OCI-LY7 (cell line): Measurements from ENCODE around the gene GPRIN2. TPM values are rescaled to one million over a fixed set of nuclear protein-coding genes. Genes with fewer than 3 reads are reported as not detected.
"Not testable (repeated sequence)": the region's sequence is repeated elsewhere in the genome, so short reads cannot be mapped to it uniquely, and the experiment has no call there.

Experiments used
- Bru-seq: library from RNA; stranded (reverse); fragments of 400-500 nt; gene quantifications from one replicate; lab custom pipeline; 2021; lab: Mats Ljungman, UMichigan
- BruChase-seq, 2 experiments: library from RNA; stranded (reverse); fragments of 400-500 nt; gene quantifications; one replicate each; lab custom pipeline; 2021; lab: Mats Ljungman, UMichigan
- BruUV-seq: library from RNA; stranded (reverse); fragments of 400-500 nt; replicated peaks from 2 replicates; lab custom pipeline; 2021; lab: Mats Ljungman, UMichigan
- CTCF ChIA-PET: fragments of 300-600 bp; sonication (Branson Sonifier 250); formaldehyde crosslinking; loops from one replicate; lab custom pipeline; 2022; ENCODE audit warnings: antibody characterized with exemption; ENCODE audit not compliant: unreplicated experiment; lab: Charles Lee
- POLR2A ChIA-PET: fragments of 300-600 bp; sonication (Branson Sonifier 250); formaldehyde crosslinking; loops from one replicate; lab custom pipeline; 2022; ENCODE audit warnings: antibody characterized with exemption; lab: Charles Lee
- DNase-seq: peaks from one replicate; pipeline ENCODE4 v3.0.0-alpha.2; 2015; ENCODE audit warnings: low spot score
- H2AFZ ChIP-seq: fragments of 200-600 bp; sonication (generic), shearing (Covaris generic); 2 replicates; pipeline ENCODE4 v1.6.1; 2014; ENCODE audit warnings: mild to moderate bottlenecking, antibody characterized with exemption, low read length, moderate library complexity
- H3K27ac ChIP-seq: fragments of 200-600 bp; sonication (generic); 2 replicates; pipeline ENCODE4 v1.5.1; 2014; ENCODE audit warnings: mixed run types, low read depth, mild to moderate bottlenecking, moderate library complexity, low read length, inconsistent platforms; ENCODE audit not compliant: poor library complexity, severe bottlenecking
- H3K36me3 ChIP-seq: fragments of 200-600 bp; sonication (generic); 2 replicates; pipeline ENCODE4 v1.6.1; 2014; ENCODE audit warnings: mild to moderate bottlenecking, antibody characterized with exemption, low read length, moderate library complexity, mixed read lengths; ENCODE audit not compliant: insufficient read depth
- H3K4me1 ChIP-seq: fragments of 200-600 bp; sonication (generic); 2 replicates; pipeline ENCODE4 v1.5.1; 2014; ENCODE audit warnings: mild to moderate bottlenecking, low read length; ENCODE audit not compliant: insufficient read depth, poor library complexity, severe bottlenecking
- H3K4me2 ChIP-seq: fragments of 200-600 bp; sonication (generic); 2 replicates; pipeline ENCODE4 v1.6.1; 2014; ENCODE audit warnings: mild to moderate bottlenecking, low read length
- H3K4me3 ChIP-seq: fragments of 200-600 bp; sonication (generic); 2 replicates; pipeline ENCODE4 v1.5.1; 2014; ENCODE audit warnings: mild to moderate bottlenecking, low read depth, low read length; ENCODE audit not compliant: poor library complexity, severe bottlenecking
- H3K79me2 ChIP-seq: fragments of 200-600 bp; sonication (generic); 2 replicates; pipeline ENCODE4 v1.6.1; 2016; ENCODE audit warnings: low read depth, mild to moderate bottlenecking, low read length, moderate library complexity, mixed read lengths; ENCODE audit not compliant: insufficient read depth
- H3K9me2 ChIP-seq: fragments of 200-600 bp; sonication (generic); 2 replicates; pipeline ENCODE4 v1.6.1; 2016; ENCODE audit warnings: mild to moderate bottlenecking, low read length, mixed read lengths; ENCODE audit not compliant: insufficient read depth
- H3K9me3 ChIP-seq: fragments of 200-600 bp; sonication (generic); 2 replicates; pipeline ENCODE4 v1.6.1; 2014; ENCODE audit warnings: mild to moderate bottlenecking, mixed run types, low read length, mixed read lengths
- H4K20me1 ChIP-seq: fragments of 200-600 bp; sonication (generic); 2 replicates; pipeline ENCODE4 v1.6.1; 2014; ENCODE audit warnings: mild to moderate bottlenecking, antibody characterized with exemption, low read length, moderate library complexity, mixed read lengths; ENCODE audit not compliant: insufficient read depth
- CTCF ChIP-seq: fragments of 200-600 bp; sonication (generic); conservative IDR thresholded peaks from 2 replicates; pipeline ENCODE4 v1.5.1; 2014; ENCODE audit warnings: mild to moderate bottlenecking, antibody characterized with exemption, low read length, moderate library complexity, mixed read lengths
- EZH2phosphoT487 ChIP-seq: fragments of 200-600 bp; sonication (generic); IDR thresholded peaks from 2 replicates; pipeline ENCODE4 v1.6.1; 2018; ENCODE audit warnings: low read depth, borderline replicate concordance, mild to moderate bottlenecking, mixed run types, antibody characterized with exemption, low read length, moderate library complexity, mixed read lengths
- intact Hi-C: fragments of 100-400 bp; cut with micrococcal nuclease; formaldehyde crosslinking; loops from one replicate; pipeline ENCODE4 v1.10.0; 2022; ENCODE audit not compliant: unreplicated experiment
- long read RNA-seq: library from polyadenylated mRNA; stranded (forward); transcript quantifications from one replicate; pipeline ENCODE4 v2.0.0, GENCODE V29; 2022
- total RNA-seq, 2 experiments: library from RNA; depleted of rRNA in 1 of 2; stranded (reverse); fragments of >200 nt in 1 of 2; shearing (Covaris generic) in 1 of 2; gene quantifications; 2 replicates each; pipeline ENCODE4 v1.2.3, GENCODE V29; 2014 to 2022

The GPRIN2 gene
- total RNA-seq (2014; rRNA removed; shearing (Covaris generic)) (not detected in 2 replicates), total RNA-seq (2022) (not detected in 2 replicates), Bru-seq, nascent RNA (not detected), BruChase-seq, experiment 1, labeled RNA remaining after a 6-hour chase (not detected), BruChase-seq, experiment 2, labeled RNA remaining after a 2-hour chase (not detected)
- long read RNA-seq = 0 reads

GRCh38 chr10:46556515-46557318 lies at the start of gene GPRIN2:
Gene GPRIN2 (minus strand): TSS chr10:46556658. CDS start chr10:46550736, 5,922 bp downstream.
- H4K20me1 ChIP-seq = no peaks in the 10 kb centered on the region
- no peaks in the 10 kb centered on the region for H3K36me3 ChIP-seq
- no TSS peak for BruUV-seq
- DNase-seq = no peak
- ChIA-PET POLR2A (no interaction called here), CTCF (no interaction called here)
- H3K4me1 ChIP-seq = no peaks in the 10 kb centered on the region
- H3K79me2 ChIP-seq = no peaks in the 10 kb centered on the region
- H2AFZ ChIP-seq = no peak within 1 kb of the TSS
- intact Hi-C loops = no loop called here
- no peak within 1 kb of the TSS for H3K4me2 ChIP-seq
- TF ChIP-seq EZH2phosphoT487 = no peak
- no peak for TF ChIP-seq CTCF
- no peaks in the 10 kb centered on the region for H3K9me2 ChIP-seq
- H3K4me3 ChIP-seq = no peak within 1 kb of the TSS
- no peak within 1 kb of the TSS for H3K27ac ChIP-seq
- no peaks in the 10 kb centered on the region for H3K9me3 ChIP-seq

GRCh38 chr10:46600516-46600915 lies 44.1 kb upstream of the GPRIN2 start:
- H3K79me2 ChIP-seq, H3K27ac ChIP-seq, H2AFZ ChIP-seq, CTCF ChIA-PET, H3K4me1 ChIP-seq, H3K9me3 ChIP-seq, intact Hi-C loops, POLR2A ChIA-PET, DNase-seq, H3K9me2 ChIP-seq, H3K4me3 ChIP-seq, BruUV-seq, H4K20me1 ChIP-seq, H3K36me3 ChIP-seq, H3K4me2 ChIP-seq: not testable (repeated sequence)

DNA sequence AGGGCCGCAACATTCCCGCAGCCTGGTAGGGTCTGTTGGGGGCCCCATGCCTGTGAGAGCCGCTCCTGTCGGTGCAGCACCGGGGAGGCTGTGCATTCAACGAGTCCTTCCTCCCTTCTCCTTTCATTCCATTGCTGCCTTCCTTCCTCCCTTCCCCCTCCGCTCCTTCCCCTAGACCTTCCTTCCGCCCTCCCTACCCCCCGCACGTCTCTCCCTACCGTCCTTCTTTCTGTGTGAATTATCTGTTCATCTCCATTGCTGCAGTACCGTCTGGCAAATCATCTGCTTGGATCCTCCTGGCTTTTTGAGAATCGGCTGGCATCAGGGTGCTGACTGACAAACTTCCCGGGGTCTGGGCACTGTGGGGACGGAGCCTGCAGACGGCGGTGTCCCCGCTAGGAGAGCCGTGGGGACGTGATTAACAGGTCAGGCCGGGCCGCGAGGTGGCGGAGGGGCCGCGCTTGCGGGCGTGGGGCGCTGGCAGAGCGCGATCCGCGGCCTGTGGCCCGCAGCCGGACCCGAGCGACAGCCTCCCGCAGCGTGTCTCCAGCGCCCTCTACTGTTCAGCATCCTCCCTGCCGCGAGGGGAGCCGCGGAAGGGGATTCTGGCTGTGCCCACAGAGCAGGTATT lies 41.3 kb upstream of the GPRIN2 start:
- H4K20me1 ChIP-seq, intact Hi-C loops, H3K79me2 ChIP-seq, POLR2A ChIA-PET, CTCF ChIA-PET, H3K36me3 ChIP-seq, H3K4me3 ChIP-seq, BruUV-seq, H3K9me3 ChIP-seq, H3K9me2 ChIP-seq, DNase-seq, H3K27ac ChIP-seq, H2AFZ ChIP-seq, H3K4me1 ChIP-seq: not testable (repeated sequence)
- H3K4me2 ChIP-seq = 0 out of 2 replicates have a peak overlapping the region, but pooled peaks have one; percentile 36

DNA sequence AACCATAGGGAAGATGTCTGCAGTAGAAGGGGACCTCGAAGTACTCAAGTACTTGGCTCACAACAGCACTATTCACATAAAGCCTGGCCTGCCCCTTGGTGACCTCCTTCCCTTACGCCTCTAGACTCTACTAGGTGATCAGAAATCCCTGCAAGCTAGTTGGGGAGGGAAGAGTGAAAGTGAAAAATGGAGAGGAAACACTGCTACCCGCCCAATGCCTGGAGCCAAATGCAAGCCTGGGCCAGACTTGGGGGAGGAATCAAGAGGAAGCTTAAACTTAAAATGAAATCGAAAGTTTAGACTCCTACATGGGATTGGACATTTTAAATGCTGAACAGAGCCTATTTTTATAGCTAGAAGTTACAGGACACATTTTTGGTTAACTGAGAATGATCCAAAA lies 40.1 kb upstream of the GPRIN2 start:
- intact Hi-C loops, H3K36me3 ChIP-seq, H3K9me3 ChIP-seq, H3K4me1 ChIP-seq, H3K79me2 ChIP-seq, H3K4me2 ChIP-seq, CTCF ChIA-PET, DNase-seq, H4K20me1 ChIP-seq, POLR2A ChIA-PET, H2AFZ ChIP-seq, H3K9me2 ChIP-seq, H3K4me3 ChIP-seq, BruUV-seq, H3K27ac ChIP-seq: not testable (repeated sequence)

DNA sequence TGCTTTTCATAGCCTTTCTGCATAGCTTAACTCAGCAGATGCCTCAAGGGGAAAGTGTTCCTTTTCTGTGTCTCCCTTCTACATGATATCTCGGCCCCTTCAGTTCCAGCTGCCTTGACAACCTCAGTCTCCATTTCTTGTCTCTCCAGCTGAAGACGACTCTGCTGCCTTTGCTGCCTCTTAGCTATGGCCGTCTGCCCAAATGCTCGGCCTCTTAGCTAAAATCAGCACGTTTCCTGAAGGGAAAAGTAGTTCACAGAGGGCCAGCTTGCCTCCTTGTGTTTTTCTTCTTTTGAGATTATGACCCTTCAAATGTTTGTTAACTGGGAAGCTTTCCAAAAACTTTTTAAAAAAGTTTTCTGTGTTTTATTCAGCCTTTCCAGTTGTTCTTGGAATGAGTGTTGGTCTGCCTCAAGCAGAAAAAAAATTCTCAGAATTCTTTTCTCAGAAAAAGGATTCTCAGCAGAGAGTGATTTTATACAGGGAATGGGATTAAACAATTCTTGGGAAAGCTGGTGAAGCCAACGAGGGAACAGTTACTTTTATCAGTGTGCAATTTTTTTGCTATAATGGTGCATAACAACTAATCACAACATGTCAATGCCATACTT lies 38.1 kb upstream of the GPRIN2 start:
- POLR2A ChIA-PET, CTCF ChIA-PET, H3K27ac ChIP-seq, H3K4me1 ChIP-seq, DNase-seq, BruUV-seq, intact Hi-C loops, H3K4me3 ChIP-seq, H3K4me2 ChIP-seq, H4K20me1 ChIP-seq, H3K9me2 ChIP-seq, H3K36me3 ChIP-seq, H2AFZ ChIP-seq, H3K79me2 ChIP-seq, H3K9me3 ChIP-seq: not testable (repeated sequence)
